K562 (cell line): ENCODE measurements around the gene NTSR1. TPM values are rescaled to one million over a fixed set of nuclear protein-coding genes. Genes with fewer than 3 reads are reported as not detected.
A peak's percentile ranks its signal among the peaks of the same experiment; 100 is the strongest.

Source experiments
- CHD1 ChIP-seq: fragments of 200-600 bp; sonication (generic); IDR thresholded peaks from one replicate; pipeline ENCODE4 v1.6.1; 2012; ENCODE audit warnings: mild to moderate bottlenecking, moderate library complexity, low read length, inconsistent platforms
- HDAC1 ChIP-seq, 2 experiments: fragments of 450-650 bp; IDR thresholded peaks; 2 replicates each; pipeline ENCODE4 v1.6.1; 2016 to 2017; ENCODE audit warnings: inconsistent platforms in 1 of 2, mild to moderate bottlenecking in 1 of 2, moderate library complexity in 1 of 2
- NR1H2 ChIP-seq: sonication (generic); formaldehyde crosslinking; IDR thresholded peaks from 2 replicates; pipeline ENCODE4 v1.4.0; 2020; ENCODE audit warnings: mild to moderate bottlenecking, missing genetic modification reagents
- RBFOX2 ChIP-seq: fragments of 200-400 bp; formaldehyde crosslinking; IDR thresholded peaks from 2 replicates; pipeline ENCODE4 v1.6.1; 2017; ENCODE audit warnings: low read depth, mild to moderate bottlenecking, low read length, moderate library complexity
- RCOR1 ChIP-seq, 2 experiments: IDR thresholded peaks; 2 replicates each; pipeline ENCODE4 v1.6.1; 2012; ENCODE audit warnings: low read depth in 2 of 2, low read length in 2 of 2, borderline replicate concordance in 1 of 2, improper control_type of control experiment in 1 of 2
- ZKSCAN1 ChIP-seq: fragments of 150-350 bp; IDR thresholded peaks from 2 replicates; pipeline ENCODE4 v1.6.1; 2016; ENCODE audit warnings: low read depth, low read length
- ZNF224 ChIP-seq: sonication (generic); formaldehyde crosslinking; IDR thresholded peaks from 2 replicates; pipeline ENCODE4 v1.8.0; 2022; ENCODE audit warnings: mild to moderate bottlenecking, missing genetic modification reagents
- ZNF274 ChIP-seq: IDR thresholded peaks from 2 replicates; pipeline ENCODE4 v1.6.1; 2011; ENCODE audit warnings: low read depth, mild to moderate bottlenecking, low read length, moderate library complexity, borderline replicate concordance
- polyA plus RNA-seq, 8 experiments: library from polyadenylated mRNA; depleted of rRNA in 4 of 8; stranded (reverse) in 5 of 8; unstranded in 3 of 8; fragments of >200 nt; fragmentation: Nextera tagmentation in 2 of 8; fragmentation: Illumina TruSeq in 1 of 8; extraction: Ambion mirVana in 2 of 8; extraction: Trizol in 1 of 8; gene quantifications; 2 replicates each; pipeline versions ENCODE4 v1.2.1 to v1.2.3, GENCODE V29; 2011 to 2014; ENCODE audit warnings: inconsistent platforms in 1 of 8, missing spikeins in 1 of 8
- total RNA-seq, 7 experiments: library from RNA; depleted of rRNA in 6 of 7; stranded (reverse); fragments of >200 nt in 6 of 7; fragmentation: Illumina TruSeq in 2 of 7; extraction: Trizol in 2 of 7; gene quantifications; 2 replicates each; pipeline versions ENCODE4 v1.2.1 to v1.2.3, GENCODE V29; 2011 to 2021; ENCODE audit warnings: low replicate concordance in 1 of 7
- TF ChIP-seq, protein P1 (sequence below): fragments of 200-400 bp; formaldehyde crosslinking; IDR thresholded peaks from 2 replicates; pipeline ENCODE4 v1.6.1; 2017; ENCODE audit warnings: mild to moderate bottlenecking, low read depth, low read length, moderate library complexity

Gene NTSR1
- total and polyA plus RNA-seq, 9 of the 15 experiments (the other 6 are each of a cell fraction or from before 2014, with no cell fraction given): 0.04 to 0.40 (median 0.13) TPM; not detected in 3

- TF ChIP-seq NR1H2 (CRISPR knock-in tag) (no peak), RCOR1 (IDR thresholded peaks at IDR 0.05; ENCODE audit: borderline replicate concordance in 1 of 2, low read depth in 2 of 2, low read length in 2 of 2) (no peak), ZKSCAN1 (peak; percentile 82), ZNF274 (no peak), HDAC1 (IDR thresholded peaks at IDR 0.05) (0 out of 4 replicates have a peak, but pooled peaks of 1 of the 2 experiments have one; percentile 30), ZNF224 (CRISPR knock-in tag) (0 out of 2 replicates have a peak, but pooled peaks have one; percentile 38), CHD1 (peak; percentile 17), RBFOX2 (0 out of 2 replicates have a peak, but pooled peaks have one; percentile 42)
- TF ChIP-seq, protein P1, sequence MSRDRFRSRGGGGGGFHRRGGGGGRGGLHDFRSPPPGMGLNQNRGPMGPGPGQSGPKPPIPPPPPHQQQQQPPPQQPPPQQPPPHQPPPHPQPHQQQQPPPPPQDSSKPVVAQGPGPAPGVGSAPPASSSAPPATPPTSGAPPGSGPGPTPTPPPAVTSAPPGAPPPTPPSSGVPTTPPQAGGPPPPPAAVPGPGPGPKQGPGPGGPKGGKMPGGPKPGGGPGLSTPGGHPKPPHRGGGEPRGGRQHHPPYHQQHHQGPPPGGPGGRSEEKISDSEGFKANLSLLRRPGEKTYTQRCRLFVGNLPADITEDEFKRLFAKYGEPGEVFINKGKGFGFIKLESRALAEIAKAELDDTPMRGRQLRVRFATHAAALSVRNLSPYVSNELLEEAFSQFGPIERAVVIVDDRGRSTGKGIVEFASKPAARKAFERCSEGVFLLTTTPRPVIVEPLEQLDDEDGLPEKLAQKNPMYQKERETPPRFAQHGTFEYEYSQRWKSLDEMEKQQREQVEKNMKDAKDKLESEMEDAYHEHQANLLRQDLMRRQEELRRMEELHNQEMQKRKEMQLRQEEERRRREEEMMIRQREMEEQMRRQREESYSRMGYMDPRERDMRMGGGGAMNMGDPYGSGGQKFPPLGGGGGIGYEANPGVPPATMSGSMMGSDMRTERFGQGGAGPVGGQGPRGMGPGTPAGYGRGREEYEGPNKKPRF: no peak
Measured at GRCh38 chr20:62805711-62806382, 97.2 kb downstream of the NTSR1 start (continued).
